Glutamatergic neuron (in vitro differentiated cells): ENCODE results near the gene TBPL1. TPM values are rescaled to one million over a fixed set of nuclear protein-coding genes. Genes with fewer than 3 reads are reported as not detected.

Experiments
- DNase-seq: peaks from one replicate; pipeline ENCODE4 v3.0.0; 2022
- H3K27ac Mint-ChIP-seq: one replicate; pipeline ENCODE4 v1.8.0; 2020; ENCODE audit warnings: mild to moderate bottlenecking, mixed read lengths, inconsistent platforms; ENCODE audit not compliant: unreplicated experiment
- H3K27me3 Mint-ChIP-seq: one replicate; pipeline ENCODE4 v1.8.0; 2020; ENCODE audit warnings: mild to moderate bottlenecking, moderate library complexity, mixed read lengths, inconsistent platforms; ENCODE audit not compliant: unreplicated experiment
- H3K36me3 Mint-ChIP-seq: one replicate; pipeline ENCODE4 v1.8.0; 2020; ENCODE audit warnings: mild to moderate bottlenecking, mixed read lengths, inconsistent platforms; ENCODE audit not compliant: unreplicated experiment
- H3K4me1 Mint-ChIP-seq: one replicate; pipeline ENCODE4 v1.8.0; 2020; ENCODE audit warnings: mild to moderate bottlenecking, low read depth, mixed read lengths, inconsistent platforms; ENCODE audit not compliant: unreplicated experiment
- H3K4me3 Mint-ChIP-seq: one replicate; pipeline ENCODE4 v1.8.0; 2020; ENCODE audit warnings: mild to moderate bottlenecking, mixed read lengths, inconsistent platforms; ENCODE audit not compliant: unreplicated experiment
- H3K9me3 Mint-ChIP-seq: one replicate; pipeline ENCODE4 v1.8.0; 2020; ENCODE audit warnings: mild to moderate bottlenecking, moderate library complexity, mixed read lengths, inconsistent platforms; ENCODE audit not compliant: unreplicated experiment
- CTCF ChIP-seq: fragments of 200-600 bp; sonication (generic); IDR thresholded peaks from one replicate; pipeline ENCODE4 v1.5.0; 2021; ENCODE audit not compliant: partially characterized antibody, unreplicated experiment
- long read RNA-seq: library from polyadenylated mRNA; unstranded; transcript quantifications from one replicate; pipeline ENCODE4 v2.0.0, GENCODE V29; 2020; ENCODE audit not compliant: unreplicated experiment
- total RNA-seq: library from RNA; stranded (reverse); fragmentation: NEBNext Ultra II Directional; extraction: Animal tissue kit (Norgen Biotek cat#: 25700); gene quantifications from one replicate; pipeline ENCODE4 v1.2.1, GENCODE V29; 2021; ENCODE audit not compliant: unreplicated experiment

Gene TBPL1
- 156 TPM for total RNA-seq
- long read RNA-seq, full-length matches to known transcripts, result 152 of 164 reads
- long read RNA-seq, partial matches to known transcripts, result 3 of 164 reads
- long read RNA-seq, other reads (novel, unspliced or antisense), result 9 of 164 reads

GRCh38 chr6:133952815-133953633, at the start of gene TBPL1:
Gene TBPL1, plus strand, starts transcription at chr6:133953224. Its CDS starts 26,902 bp downstream, at chr6:133980126.
- Mint-ChIP-seq H3K4me1 (peaks cover 29% of the 10 kb centered on the region), H3K27me3 (peaks cover 13% of the 10 kb centered on the region), H3K27ac (peak within 1 kb of the TSS; percentile 99), H3K4me3 (peak within 1 kb of the TSS; percentile 99), H3K36me3 (no peaks in the 10 kb centered on the region), H3K9me3 (peaks cover 24% of the 10 kb centered on the region)
- no peak for TF ChIP-seq CTCF
- peak; percentile 96 for DNase-seq

- no peaks in the 10 kb centered on the region for H3K27me3 Mint-ChIP-seq
- TF ChIP-seq CTCF, result no peak
- no peaks in the 10 kb centered on the region for H3K36me3 Mint-ChIP-seq
- no peak overlapping the region for H3K27ac Mint-ChIP-seq
- DNase-seq, result no peak
- no peak overlapping the region for H3K4me3 Mint-ChIP-seq
- H3K4me1 Mint-ChIP-seq, result no peaks in the 10 kb centered on the region
- no peaks in the 10 kb centered on the region for H3K9me3 Mint-ChIP-seq
Measured at GRCh38 chr6:133903855-133904254, 49.2 kb upstream of the TBPL1 start.

- Mint-ChIP-seq H3K27ac (no peak overlapping the region), H3K27me3 (no peaks in the 10 kb centered on the region), H3K36me3 (peaks cover 5% of the 10 kb centered on the region), H3K9me3 (no peaks in the 10 kb centered on the region), H3K4me3 (no peak overlapping the region), H3K4me1 (no peaks in the 10 kb centered on the region)
- no peak for DNase-seq
- no peak for TF ChIP-seq CTCF
Measured at GRCh38 chr6:133906050-133906449, 47.0 kb upstream of the TBPL1 start.

- Mint-ChIP-seq H3K9me3 (no peaks in the 10 kb centered on the region), H3K27me3 (peaks cover 3% of the 10 kb centered on the region), H3K4me1 (peaks cover 8% of the 10 kb centered on the region), H3K4me3 (no peak overlapping the region), H3K36me3 (peaks cover 7% of the 10 kb centered on the region), H3K27ac (peak overlapping the region; percentile 25)
- TF ChIP-seq CTCF, result peak; percentile 92
- peak; percentile 99 for DNase-seq
Measured at GRCh38 chr6:133916650-133917151, 36.3 kb upstream of the TBPL1 start.

GRCh38 chr6:133917781-133918180, 35.2 kb upstream of the TBPL1 start:
- H3K27me3 Mint-ChIP-seq, result peaks cover 3% of the 10 kb centered on the region
- H3K4me1 Mint-ChIP-seq, result peaks cover 8% of the 10 kb centered on the region
- H3K27ac Mint-ChIP-seq, result no peak overlapping the region
- H3K9me3 Mint-ChIP-seq, result no peaks in the 10 kb centered on the region
- no peak overlapping the region for H3K4me3 Mint-ChIP-seq
- peaks cover 7% of the 10 kb centered on the region for H3K36me3 Mint-ChIP-seq
- no peak for TF ChIP-seq CTCF
- DNase-seq, result no peak
